H9 (cell line): ENCODE data around the gene KRT6A. TPM values are rescaled to one million over a fixed set of nuclear protein-coding genes. Genes with fewer than 3 reads are reported as not detected.
A peak's percentile ranks its signal among the peaks of the same experiment; 100 is the strongest.

Experiments used
- DNase-seq: peaks from one replicate; pipeline ENCODE4 v3.0.0-alpha.2; 2017
- H2AFZ ChIP-seq: one replicate; pipeline ENCODE4 v1.6.1; 2013; ENCODE audit warnings: mild to moderate bottlenecking, low read length, control low read depth, moderate library complexity
- H2AK5ac ChIP-seq: 2 replicates; pipeline ENCODE4 v1.6.1; 2013; ENCODE audit warnings: low read length, control low read depth, mixed read lengths; ENCODE audit not compliant: insufficient read length
- H2BK120ac ChIP-seq: one replicate; pipeline ENCODE4 v1.6.1; 2013; ENCODE audit warnings: low read depth, mild to moderate bottlenecking, low read length, control low read depth, inconsistent platforms; ENCODE audit not compliant: poor library complexity, severe bottlenecking
- H2BK12ac ChIP-seq: 2 replicates; pipeline ENCODE4 v1.6.1; 2013; ENCODE audit warnings: low read length, control low read depth, mixed read lengths, low read depth; ENCODE audit not compliant: insufficient read length
- H2BK15ac ChIP-seq: 2 replicates; pipeline ENCODE4 v1.6.1; 2013; ENCODE audit warnings: low read depth, low read length, control low read depth
- H2BK20ac ChIP-seq: one replicate; pipeline ENCODE4 v1.6.1; 2013; ENCODE audit warnings: low read depth, mild to moderate bottlenecking, low read length, control low read depth, inconsistent platforms; ENCODE audit not compliant: poor library complexity, severe bottlenecking
- H2BK5ac ChIP-seq: 2 replicates; pipeline ENCODE4 v1.6.1; 2013; ENCODE audit warnings: low read length, control low read depth, mixed read lengths; ENCODE audit not compliant: insufficient read length
- H3K14ac ChIP-seq: 2 replicates; pipeline ENCODE4 v1.6.1; 2013; ENCODE audit warnings: low read length, control low read depth; ENCODE audit not compliant: insufficient read depth
- H3K18ac ChIP-seq: 2 replicates; pipeline ENCODE4 v1.6.1; 2013; ENCODE audit warnings: low read depth, mild to moderate bottlenecking, mixed read lengths, low read length, control low read depth; ENCODE audit not compliant: insufficient read length
- H3K23ac ChIP-seq: 2 replicates; pipeline ENCODE4 v1.6.1; 2013; ENCODE audit warnings: low read length, control low read depth, mixed read lengths, low read depth; ENCODE audit not compliant: insufficient read length
- H3K23me2 ChIP-seq: 2 replicates; pipeline ENCODE4 v1.6.1; 2013; ENCODE audit warnings: low read depth, mild to moderate bottlenecking, mixed read lengths, low read length, control low read depth; ENCODE audit not compliant: insufficient read length, poor library complexity, severe bottlenecking
- H3K27ac ChIP-seq: 2 replicates; pipeline ENCODE4 v1.5.1; 2013; ENCODE audit warnings: low read length, control low read depth, mixed read lengths, low read depth; ENCODE audit not compliant: insufficient read length
- H3K27me3 ChIP-seq: 2 replicates; pipeline ENCODE4 v1.6.1; 2013; ENCODE audit warnings: low read length, control low read depth, inconsistent platforms; ENCODE audit not compliant: insufficient read depth
- H3K4ac ChIP-seq: 2 replicates; pipeline ENCODE4 v1.6.1; 2013; ENCODE audit warnings: low read depth, mild to moderate bottlenecking, control low read depth, inconsistent platforms, low read length, moderate library complexity
- H3K4me1 ChIP-seq: 2 replicates; pipeline ENCODE4 v1.6.1; 2013; ENCODE audit warnings: low read length, control low read depth, inconsistent platforms; ENCODE audit not compliant: insufficient read depth
- H3K4me2 ChIP-seq: 2 replicates; pipeline ENCODE4 v1.6.1; 2013; ENCODE audit warnings: low read length, control low read depth, mixed read lengths; ENCODE audit not compliant: insufficient read length, insufficient read depth
- H3K56ac ChIP-seq: 2 replicates; pipeline ENCODE4 v1.6.1; 2013; ENCODE audit warnings: low read depth, mild to moderate bottlenecking, mixed read lengths, low read length, control low read depth; ENCODE audit not compliant: insufficient read length
- H3K79me1 ChIP-seq: 2 replicates; pipeline ENCODE4 v1.6.1; 2013; ENCODE audit warnings: low read depth, mild to moderate bottlenecking, moderate library complexity, low read length, control low read depth, inconsistent platforms; ENCODE audit not compliant: insufficient read depth, poor library complexity, severe bottlenecking
- H3K79me2 ChIP-seq: 2 replicates; pipeline ENCODE4 v1.6.1; 2013; ENCODE audit warnings: low read length, control low read depth, inconsistent platforms; ENCODE audit not compliant: insufficient read depth
- H3K9ac ChIP-seq: 2 replicates; pipeline ENCODE4 v1.6.1; 2013; ENCODE audit warnings: low read length, control low read depth, mixed read lengths; ENCODE audit not compliant: insufficient read length; ENCODE audit errors: extremely low read depth
- H3K9me3 ChIP-seq: one replicate; pipeline ENCODE4 v1.6.1; 2013; ENCODE audit warnings: low read depth, low read length, inconsistent platforms; ENCODE audit not compliant: control insufficient read depth
- H3T11ph ChIP-seq: one replicate; pipeline ENCODE4 v1.6.1; 2013; ENCODE audit warnings: mild to moderate bottlenecking, low read length, control low read depth, inconsistent platforms
- H4K20me1 ChIP-seq: one replicate; pipeline ENCODE4 v1.6.1; 2013; ENCODE audit not compliant: control insufficient read depth, insufficient read length, insufficient read depth
- H4K5ac ChIP-seq: 2 replicates; pipeline ENCODE4 v1.6.1; 2013; ENCODE audit warnings: low read depth, mild to moderate bottlenecking, mixed read lengths, low read length, control low read depth; ENCODE audit not compliant: insufficient read length
- H4K8ac ChIP-seq: replicated peaks from 2 replicates; pipeline ENCODE4 v1.6.1; 2013; ENCODE audit warnings: low read length, control low read depth, mixed read lengths, low read depth; ENCODE audit not compliant: insufficient read length
- H4K91ac ChIP-seq: 2 replicates; pipeline ENCODE4 v1.6.1; 2013; ENCODE audit warnings: low read depth, mild to moderate bottlenecking, moderate library complexity, mixed read lengths, low read length, control low read depth; ENCODE audit not compliant: insufficient read length
- H3K27ac Mint-ChIP-seq, 3 experiments: 2 replicates in 2 of 3; 3 replicates in 1 of 3; pipeline ENCODE4 v1.8.0; 2020 to 2021; ENCODE audit warnings: mixed read lengths in 3 of 3, mild to moderate bottlenecking in 1 of 3, moderate library complexity in 1 of 3
- H3K27me3 Mint-ChIP-seq: 2 replicates; pipeline ENCODE4 v1.8.0; 2021; ENCODE audit warnings: low read depth, mild to moderate bottlenecking, moderate library complexity, mixed read lengths
- H3K36me3 Mint-ChIP-seq, 3 experiments: 2 replicates in 2 of 3; 3 replicates in 1 of 3; pipeline ENCODE4 v1.8.0; 2020 to 2021; ENCODE audit warnings: low read depth in 3 of 3, mixed read lengths in 3 of 3; ENCODE audit not compliant: insufficient read depth in 1 of 3
- H3K4me1 Mint-ChIP-seq, 2 experiments: 2 replicates each; pipeline ENCODE4 v1.8.0; 2020; ENCODE audit warnings: mixed read lengths in 2 of 2
- H3K4me3 Mint-ChIP-seq, 2 experiments: 2 replicates in 1 of 2; 3 replicates in 1 of 2; pipeline ENCODE4 v1.8.0; 2020 to 2021; ENCODE audit warnings: mild to moderate bottlenecking in 2 of 2, mixed read lengths in 2 of 2, moderate library complexity in 1 of 2
- H3K9me3 Mint-ChIP-seq, 2 experiments: 2 replicates in 1 of 2; 3 replicates in 1 of 2; pipeline ENCODE4 v1.8.0; 2020; ENCODE audit warnings: mild to moderate bottlenecking in 2 of 2, mixed read lengths in 2 of 2, moderate library complexity in 1 of 2
- WGBS: extraction: QIAGEN DNeasy Blood & Tissue Kit; methylation state at CpG from one replicate; pipeline ENCODE4 v1.1.7; 2013; ENCODE audit warnings: missing lambda C conversion rate, low lambda C conversion rate, mixed read lengths; ENCODE audit not compliant: insufficient read length; ENCODE audit errors: extremely low coverage; 5-methylcytosine and 5-hydroxymethylcytosine counted together
- total RNA-seq: library from RNA; stranded (reverse); gene quantifications from 2 replicates; pipeline ENCODE4 v1.2.1, GENCODE V29; 2021
- TF ChIP-seq, protein P1 (sequence below): fragments of 200-600 bp; sonication (generic); conservative IDR thresholded peaks from 3 replicates; pipeline ENCODE4 v1.8.0; 2021; ENCODE audit warnings: antibody characterized with exemption, mild to moderate bottlenecking

KRT6A gene
- total RNA-seq, 1 experiment from 2014 or later = not detected

DNA sequence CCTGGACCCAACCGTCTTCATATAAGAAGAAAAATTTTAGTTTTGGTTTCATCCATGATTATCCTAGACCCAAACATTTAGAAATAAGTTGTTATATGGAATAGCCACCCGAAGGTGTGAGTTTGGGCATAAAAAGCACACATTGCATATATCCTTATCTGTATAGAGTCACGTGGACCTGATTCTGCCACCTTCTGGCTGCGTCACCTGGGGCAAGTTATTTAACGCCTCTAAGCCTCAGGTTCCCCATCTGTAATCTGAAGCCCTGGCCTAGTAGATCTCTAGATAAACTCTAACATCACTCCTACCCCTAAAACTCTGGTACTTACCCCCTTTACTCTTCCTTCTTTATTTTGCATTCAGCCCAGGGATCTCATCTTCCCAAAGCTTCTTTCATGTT, 41.4 kb upstream of the KRT6A start:
- Histone ChIP-seq H2BK12ac (no peak overlapping the region), H3K56ac (no peak overlapping the region), H3K4me2 (no peak overlapping the region), H4K20me1 (no peaks in the 10 kb centered on the region), H3K9ac (no peak overlapping the region), H3K9me3 (no peaks in the 10 kb centered on the region), H3K4ac (no peak overlapping the region), H2AFZ (no peak overlapping the region), H3K23me2 (no peaks in the 10 kb centered on the region), H3K27ac (no peak overlapping the region), H3K14ac (no peak overlapping the region), H3K4me1 (no peaks in the 10 kb centered on the region), H2BK20ac (no peak overlapping the region), H3K18ac (no peak overlapping the region), H4K5ac (no peak overlapping the region), H4K91ac (no peak overlapping the region), H4K8ac (no peak overlapping the region), H2AK5ac (no peak overlapping the region), H3T11ph (no peak overlapping the region), H2BK120ac (no peak overlapping the region), H3K79me1 (no peaks in the 10 kb centered on the region), H3K79me2 (no peaks in the 10 kb centered on the region), H3K23ac (no peak overlapping the region), H2BK5ac (no peak overlapping the region), H3K27me3 (no peaks in the 10 kb centered on the region), H2BK15ac (no peak overlapping the region)
- Mint-ChIP-seq H3K9me3 (no peaks in the 10 kb centered on the region), H3K4me1 (peaks cover 5 to 6% of the 10 kb centered on the region in 2 experiments; a peak in 3 of 4 replicates), H3K27me3 (peaks cover 6% of the 10 kb centered on the region), H3K27ac (peak overlapping the region in 1 of 3 experiments; percentile 59; a peak in 1 of 7 replicates), H3K36me3 (no peaks in the 10 kb centered on the region), H3K4me3 (no peak overlapping the region)
- DNase-seq = no peak
- TF ChIP-seq, protein P1, sequence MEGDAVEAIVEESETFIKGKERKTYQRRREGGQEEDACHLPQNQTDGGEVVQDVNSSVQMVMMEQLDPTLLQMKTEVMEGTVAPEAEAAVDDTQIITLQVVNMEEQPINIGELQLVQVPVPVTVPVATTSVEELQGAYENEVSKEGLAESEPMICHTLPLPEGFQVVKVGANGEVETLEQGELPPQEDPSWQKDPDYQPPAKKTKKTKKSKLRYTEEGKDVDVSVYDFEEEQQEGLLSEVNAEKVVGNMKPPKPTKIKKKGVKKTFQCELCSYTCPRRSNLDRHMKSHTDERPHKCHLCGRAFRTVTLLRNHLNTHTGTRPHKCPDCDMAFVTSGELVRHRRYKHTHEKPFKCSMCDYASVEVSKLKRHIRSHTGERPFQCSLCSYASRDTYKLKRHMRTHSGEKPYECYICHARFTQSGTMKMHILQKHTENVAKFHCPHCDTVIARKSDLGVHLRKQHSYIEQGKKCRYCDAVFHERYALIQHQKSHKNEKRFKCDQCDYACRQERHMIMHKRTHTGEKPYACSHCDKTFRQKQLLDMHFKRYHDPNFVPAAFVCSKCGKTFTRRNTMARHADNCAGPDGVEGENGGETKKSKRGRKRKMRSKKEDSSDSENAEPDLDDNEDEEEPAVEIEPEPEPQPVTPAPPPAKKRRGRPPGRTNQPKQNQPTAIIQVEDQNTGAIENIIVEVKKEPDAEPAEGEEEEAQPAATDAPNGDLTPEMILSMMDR = peak; percentile 52
- WGBS = no CpG with 5 or more reads among the region's 5 CpGs
